CD4-positive, alpha-beta T cell (primary cell): Measurements from ENCODE around the gene ICOS. TPM values are rescaled to one million over a fixed set of nuclear protein-coding genes. Genes with fewer than 3 reads are reported as not detected.

ENCODE experiments used
- ATAC-seq: fragments of 200-7000 bp; cut with Tn5 transposase; one replicate; pipeline ENCODE4 v1.10.0; 2022; ENCODE audit warnings: mild to moderate bottlenecking; ENCODE audit not compliant: poor library complexity
- CTCF ChIA-PET: fragments of 350-600 bp; sonication (Branson Sonifier 250); formaldehyde crosslinking; loops from one replicate; lab custom pipeline; 2021; ENCODE audit warnings: antibody characterized with exemption, inconsistent platforms; lab: Charles Lee
- POLR2A ChIA-PET: fragments of 350-600 bp; sonication (Branson Sonifier 250); formaldehyde crosslinking; loops from one replicate; lab custom pipeline; 2021; ENCODE audit warnings: antibody characterized with exemption, inconsistent platforms; lab: Charles Lee
- DNase-seq, 14 experiments: peaks; one replicate each; pipeline ENCODE4 v3.0.0-alpha.2; 2013 to 2020; ENCODE audit warnings: mixed read lengths in 2 of 14
- H3K27ac ChIP-seq, 2 donors: one replicate each; pipeline versions ENCODE4 v1.5.1 to v1.7.0; 2013; ENCODE audit warnings: low read length in 2 of 2, low read depth in 1 of 2, mild to moderate bottlenecking in 1 of 2
- H3K27me3 ChIP-seq, 2 experiments: 1 replicate in 1 of 2; 2 replicates in 1 of 2; pipeline versions ENCODE4 v1.6.1 to v1.7.0; 2013; ENCODE audit warnings: low read length in 2 of 2, control low read depth in 1 of 2, mild to moderate bottlenecking in 1 of 2, moderate library complexity in 1 of 2; ENCODE audit not compliant: insufficient read depth in 2 of 2, control insufficient read depth in 1 of 2
- H3K36me3 ChIP-seq: one replicate; pipeline ENCODE4 v1.6.1; 2013; ENCODE audit warnings: low read length, control low read depth; ENCODE audit not compliant: insufficient read depth
- H3K4me1 ChIP-seq: one replicate; pipeline ENCODE4 v1.6.1; 2013; ENCODE audit warnings: low read length, control low read depth; ENCODE audit not compliant: insufficient read depth
- H3K4me3 ChIP-seq: one replicate; pipeline ENCODE4 v1.5.1; 2013; ENCODE audit warnings: mild to moderate bottlenecking, low read length, moderate library complexity
- H3K9me3 ChIP-seq, 2 experiments: 1 replicate in 1 of 2; 2 replicates in 1 of 2; pipeline versions ENCODE4 v1.6.1 to v1.7.0; 2013; ENCODE audit warnings: low read length in 2 of 2, mild to moderate bottlenecking in 2 of 2, control low read depth in 1 of 2, moderate library complexity in 1 of 2; ENCODE audit not compliant: control insufficient read depth in 1 of 2, insufficient read depth in 1 of 2
- H3K27ac Mint-ChIP-seq: one replicate; pipeline ENCODE4 v1.8.0; 2020; ENCODE audit warnings: mixed read lengths
- H3K27me3 Mint-ChIP-seq: one replicate; pipeline ENCODE4 v1.8.0; 2021; ENCODE audit warnings: mixed read lengths
- H3K36me3 Mint-ChIP-seq: one replicate; pipeline ENCODE4 v1.8.0; 2021; ENCODE audit warnings: low read depth, mixed read lengths
- H3K4me1 Mint-ChIP-seq: one replicate; pipeline ENCODE4 v1.8.0; 2021; ENCODE audit warnings: low read depth, mixed read lengths
- H3K4me3 Mint-ChIP-seq: one replicate; pipeline ENCODE4 v1.8.0; 2020; ENCODE audit warnings: mild to moderate bottlenecking, mixed read lengths
- H3K9me3 Mint-ChIP-seq: one replicate; pipeline ENCODE4 v1.8.0; 2020; ENCODE audit warnings: mixed read lengths
- intact Hi-C, 2 experiments: fragments of 100-400 bp; cut with DNase I in 1 of 2; cut with micrococcal nuclease in 1 of 2; formaldehyde crosslinking; loops; one replicate each; pipeline versions ENCODE4 v1.15.1 to v1.9.0; 2023 to 2025; cut with DNase I, micrococcal nuclease
- total RNA-seq, 174 experiments: library from RNA in 2 of 174; stranded (reverse) in 2 of 174; gene quantifications; one replicate each; pipeline ENCODE4 v1.2.3 and lab custom pipeline; 2021 to 2026
- TF ChIP-seq, protein P1 (sequence below): fragments of 200-600 bp; IDR thresholded peaks from one replicate; pipeline ENCODE4 v1.8.0; 2022; ENCODE audit warnings: antibody characterized with exemption, mild to moderate bottlenecking

The ICOS gene
- total RNA-seq, 2 experiments from 2014 or later = 93.3 to 98.1 TPM

DNA sequence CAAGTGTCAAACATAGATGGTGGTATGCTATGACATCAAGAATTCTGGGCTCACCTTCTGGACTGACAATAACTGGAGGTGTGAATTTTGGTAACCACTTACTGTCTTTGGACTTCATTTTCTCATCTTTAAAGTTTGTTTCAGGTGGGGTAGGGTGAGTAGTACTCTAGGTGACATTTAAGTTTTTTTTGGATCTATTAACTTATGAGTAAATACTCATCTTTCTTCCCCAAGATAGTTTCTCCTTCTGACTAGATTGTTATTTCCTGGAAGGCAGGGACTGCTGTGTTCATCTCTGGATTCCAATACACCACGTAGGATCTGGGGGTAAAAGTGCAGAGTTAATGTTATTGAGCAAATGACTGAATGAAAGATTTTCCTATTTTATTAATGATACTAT, 55.9 kb downstream of the ICOS start:
- POLR2A ChIA-PET = no interaction called here

DNA sequence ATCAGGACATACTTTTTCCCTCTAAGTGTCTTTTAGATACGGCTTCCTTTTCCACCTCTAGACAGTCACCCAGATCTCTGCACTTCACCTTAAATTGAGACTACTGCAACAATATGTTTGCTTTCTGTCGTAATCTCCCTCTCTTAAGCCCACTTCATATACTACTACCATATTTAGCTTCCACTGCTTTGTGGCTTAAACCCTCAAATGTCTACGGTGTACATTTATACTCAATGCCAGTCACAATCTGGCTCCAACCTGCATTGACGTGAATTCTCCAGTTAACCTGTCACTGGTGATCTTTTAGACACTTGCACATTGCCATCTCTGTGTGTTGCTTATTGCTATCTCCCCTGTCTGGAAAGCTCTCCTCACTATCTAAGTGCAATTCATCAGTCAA, 56.4 kb downstream of the ICOS start:
- Histone ChIP-seq H3K27ac (no peak overlapping the region), H3K4me3 (no peak overlapping the region), H3K27me3 (no peaks in the 10 kb centered on the region), H3K4me1 (peaks cover 12% of the 10 kb centered on the region), H3K36me3 (no peaks in the 10 kb centered on the region), H3K9me3 (no peaks in the 10 kb centered on the region)
- H3K9me3 Mint-ChIP-seq = no peaks in the 10 kb centered on the region
- POLR2A ChIA-PET = no interaction called here
- no peak overlapping the region for H3K27ac Mint-ChIP-seq
- DNase-seq (no peak), ATAC-seq (peak; percentile 61)
- no peaks in the 10 kb centered on the region for H3K36me3 Mint-ChIP-seq
- intact Hi-C loops = no loop called here
- H3K4me3 Mint-ChIP-seq = no peak overlapping the region
- TF ChIP-seq, protein P1, sequence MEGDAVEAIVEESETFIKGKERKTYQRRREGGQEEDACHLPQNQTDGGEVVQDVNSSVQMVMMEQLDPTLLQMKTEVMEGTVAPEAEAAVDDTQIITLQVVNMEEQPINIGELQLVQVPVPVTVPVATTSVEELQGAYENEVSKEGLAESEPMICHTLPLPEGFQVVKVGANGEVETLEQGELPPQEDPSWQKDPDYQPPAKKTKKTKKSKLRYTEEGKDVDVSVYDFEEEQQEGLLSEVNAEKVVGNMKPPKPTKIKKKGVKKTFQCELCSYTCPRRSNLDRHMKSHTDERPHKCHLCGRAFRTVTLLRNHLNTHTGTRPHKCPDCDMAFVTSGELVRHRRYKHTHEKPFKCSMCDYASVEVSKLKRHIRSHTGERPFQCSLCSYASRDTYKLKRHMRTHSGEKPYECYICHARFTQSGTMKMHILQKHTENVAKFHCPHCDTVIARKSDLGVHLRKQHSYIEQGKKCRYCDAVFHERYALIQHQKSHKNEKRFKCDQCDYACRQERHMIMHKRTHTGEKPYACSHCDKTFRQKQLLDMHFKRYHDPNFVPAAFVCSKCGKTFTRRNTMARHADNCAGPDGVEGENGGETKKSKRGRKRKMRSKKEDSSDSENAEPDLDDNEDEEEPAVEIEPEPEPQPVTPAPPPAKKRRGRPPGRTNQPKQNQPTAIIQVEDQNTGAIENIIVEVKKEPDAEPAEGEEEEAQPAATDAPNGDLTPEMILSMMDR = no peak
- H3K4me1 Mint-ChIP-seq = peaks cover 41% of the 10 kb centered on the region
- CTCF ChIA-PET = no interaction called here
- no peaks in the 10 kb centered on the region for H3K27me3 Mint-ChIP-seq

More for the DNA sequence above, 55.9 kb downstream of the ICOS start:
- Histone ChIP-seq H3K27me3 (no peaks in the 10 kb centered on the region), H3K36me3 (no peaks in the 10 kb centered on the region), H3K9me3 (no peaks in the 10 kb centered on the region), H3K4me1 (peaks cover 11% of the 10 kb centered on the region), H3K4me3 (no peak overlapping the region), H3K27ac (no peak overlapping the region)
- H3K4me3 Mint-ChIP-seq = no peak overlapping the region
- no peaks in the 10 kb centered on the region for H3K36me3 Mint-ChIP-seq
- CTCF ChIA-PET = no interaction called here
- H3K9me3 Mint-ChIP-seq = no peaks in the 10 kb centered on the region
- intact Hi-C loops = no loop called here
- no peaks in the 10 kb centered on the region for H3K27me3 Mint-ChIP-seq
- H3K27ac Mint-ChIP-seq = no peak overlapping the region
- ATAC-seq (no peak), DNase-seq (no peak)
- H3K4me1 Mint-ChIP-seq = peaks cover 41% of the 10 kb centered on the region
- TF ChIP-seq, protein P1 = no peak

DNA sequence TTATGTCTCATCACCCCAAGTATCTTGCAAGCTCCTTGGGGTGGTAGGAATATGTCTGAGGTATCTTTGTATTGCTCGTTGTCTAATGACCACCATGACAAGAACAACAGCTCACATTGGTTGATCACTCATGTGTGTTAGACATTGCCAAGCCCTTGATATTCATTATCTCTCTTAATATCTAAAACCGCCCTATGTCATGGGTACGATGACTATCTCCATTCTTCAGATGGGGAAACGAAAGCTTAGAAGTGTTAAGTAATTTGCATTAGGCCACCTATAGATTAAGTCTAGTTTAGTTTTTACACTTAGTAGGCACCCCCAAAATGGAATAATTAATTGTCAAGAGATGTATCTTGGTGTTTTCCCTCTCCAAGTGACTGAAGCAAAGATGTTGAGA, 57.0 kb downstream of the ICOS start:
- intact Hi-C loops = no loop called here
- peaks cover 41% of the 10 kb centered on the region for H3K4me1 Mint-ChIP-seq
- CTCF ChIA-PET = no interaction called here
- H3K4me3 Mint-ChIP-seq = no peak overlapping the region
- Histone ChIP-seq H3K27me3 (no peaks in the 10 kb centered on the region), H3K9me3 (no peaks in the 10 kb centered on the region), H3K4me1 (peaks cover 14% of the 10 kb centered on the region), H3K4me3 (no peak overlapping the region), H3K27ac (no peak overlapping the region), H3K36me3 (no peaks in the 10 kb centered on the region)
- peak; percentile 39 for ATAC-seq
- DNase-seq = peak in 3 of 14 experiments; percentile 34 to 49 (median 36)
- POLR2A ChIA-PET = no interaction called here
- H3K36me3 Mint-ChIP-seq = no peaks in the 10 kb centered on the region
- no peak overlapping the region for H3K27ac Mint-ChIP-seq
- no peaks in the 10 kb centered on the region for H3K9me3 Mint-ChIP-seq
- H3K27me3 Mint-ChIP-seq = no peaks in the 10 kb centered on the region
- TF ChIP-seq, protein P1 = no peak
